HL-60 (cell line): ENCODE results near the gene STT3B.

Experiments used
- CTCF ChIP-seq: IDR thresholded peaks from one replicate; pipeline ENCODE4 v1.5.1; 2011; ENCODE audit warnings: low read length, control low read depth, inconsistent platforms; ENCODE audit not compliant: insufficient read depth
- GABPA ChIP-seq: IDR thresholded peaks from 2 replicates; pipeline ENCODE4 v1.6.1; 2012; ENCODE audit warnings: low read depth
- POLR2AphosphoS5 ChIP-seq: IDR thresholded peaks from 2 replicates; pipeline ENCODE4 v1.6.1; 2012; ENCODE audit warnings: low read depth

- TF ChIP-seq POLR2AphosphoS5 (no peak), CTCF (no peak), GABPA (no peak)
Measured at GRCh38 chr3:31546162-31546561, 13.4 kb downstream of the STT3B start.
